T1000 (cell line): ENCODE data around the gene C2CD5.
"Not testable (repeated sequence)": the region's sequence is repeated elsewhere in the genome, so short reads cannot be mapped to it uniquely, and the experiment has no call there.

ENCODE experiments used
- DNase-seq: peaks from one replicate; lab custom pipeline; 2025; ENCODE audit warnings: mixed read lengths; lab: John Stamatoyannopoulos, UW

The C2CD5 gene

GRCh38 chr12:22544038-22544979, at the start of gene C2CD5:
Gene C2CD5 (minus strand): TSS chr12:22544542. CDS start chr12:22544150, 392 bp downstream.
- peak; percentile 95 for DNase-seq

- DNase-seq = no peak
Measured at GRCh38 chr12:22593864-22594263, 49.5 kb upstream of the C2CD5 start.

GRCh38 chr12:22588817-22589216, 44.5 kb upstream of the C2CD5 start:
- DNase-seq = no peak

GRCh38 chr12:22578328-22578727, 34.0 kb upstream of the C2CD5 start:
- DNase-seq = no peak

DNA sequence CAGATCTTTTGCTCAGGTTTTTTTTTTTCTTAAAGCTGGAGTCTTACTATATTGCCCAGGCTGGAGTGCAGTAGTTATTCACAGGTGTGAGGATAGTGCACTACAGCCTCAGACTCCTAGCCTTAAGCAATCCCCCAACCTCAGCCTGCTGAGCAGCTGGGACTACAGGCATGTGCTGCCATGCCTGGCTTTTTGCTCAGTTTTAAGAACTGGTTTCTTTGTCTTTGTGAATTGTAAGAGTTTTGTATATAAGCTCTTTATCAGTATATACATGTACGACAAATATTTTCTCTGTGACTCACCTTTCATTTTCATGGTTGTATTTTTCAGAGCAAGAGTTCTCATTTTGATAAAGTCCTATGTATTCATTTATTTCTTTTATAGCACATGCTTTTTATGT, 33.3 kb upstream of the C2CD5 start:
- DNase-seq = no peak

GRCh38 chr12:22576473-22576872, 32.1 kb upstream of the C2CD5 start:
- no peak for DNase-seq

GRCh38 chr12:22576065-22576464, 31.7 kb upstream of the C2CD5 start:
- DNase-seq = no peak

DNA sequence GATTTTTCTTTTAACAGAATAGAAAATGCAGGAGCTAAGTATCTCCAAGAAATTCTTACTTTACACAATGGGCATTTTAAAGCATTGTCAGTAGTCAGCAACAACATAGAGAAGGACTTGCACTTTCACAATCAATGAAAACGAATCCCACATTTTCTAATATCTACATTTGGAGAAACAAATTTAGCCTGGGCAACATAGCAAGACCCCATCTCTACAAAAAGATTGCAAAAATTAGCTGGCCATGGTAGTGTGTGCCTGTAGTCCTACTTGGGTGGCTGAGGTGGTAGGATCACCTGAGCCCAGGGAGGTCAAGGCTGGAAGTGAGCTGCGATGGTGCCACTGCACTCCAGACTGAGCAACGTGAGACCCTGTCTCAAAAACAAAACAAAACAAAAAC, 30.6 kb upstream of the C2CD5 start:
- DNase-seq = no peak

GRCh38 chr12:22573181-22573580, 28.8 kb upstream of the C2CD5 start:
- no peak for DNase-seq

GRCh38 chr12:22569253-22569652, 24.9 kb upstream of the C2CD5 start:
- no peak for DNase-seq

- DNase-seq = no peak
Measured at GRCh38 chr12:22562036-22563028, 18.0 kb upstream of the C2CD5 start.

GRCh38 chr12:22554750-22555149, 10.4 kb upstream of the C2CD5 start:
- not testable (repeated sequence) for DNase-seq

GRCh38 chr12:22551624-22552023, 7.3 kb upstream of the C2CD5 start:
- DNase-seq = no peak

GRCh38 chr12:22545255-22545654, 913 bp upstream of the C2CD5 start:
- DNase-seq = no peak

DNA sequence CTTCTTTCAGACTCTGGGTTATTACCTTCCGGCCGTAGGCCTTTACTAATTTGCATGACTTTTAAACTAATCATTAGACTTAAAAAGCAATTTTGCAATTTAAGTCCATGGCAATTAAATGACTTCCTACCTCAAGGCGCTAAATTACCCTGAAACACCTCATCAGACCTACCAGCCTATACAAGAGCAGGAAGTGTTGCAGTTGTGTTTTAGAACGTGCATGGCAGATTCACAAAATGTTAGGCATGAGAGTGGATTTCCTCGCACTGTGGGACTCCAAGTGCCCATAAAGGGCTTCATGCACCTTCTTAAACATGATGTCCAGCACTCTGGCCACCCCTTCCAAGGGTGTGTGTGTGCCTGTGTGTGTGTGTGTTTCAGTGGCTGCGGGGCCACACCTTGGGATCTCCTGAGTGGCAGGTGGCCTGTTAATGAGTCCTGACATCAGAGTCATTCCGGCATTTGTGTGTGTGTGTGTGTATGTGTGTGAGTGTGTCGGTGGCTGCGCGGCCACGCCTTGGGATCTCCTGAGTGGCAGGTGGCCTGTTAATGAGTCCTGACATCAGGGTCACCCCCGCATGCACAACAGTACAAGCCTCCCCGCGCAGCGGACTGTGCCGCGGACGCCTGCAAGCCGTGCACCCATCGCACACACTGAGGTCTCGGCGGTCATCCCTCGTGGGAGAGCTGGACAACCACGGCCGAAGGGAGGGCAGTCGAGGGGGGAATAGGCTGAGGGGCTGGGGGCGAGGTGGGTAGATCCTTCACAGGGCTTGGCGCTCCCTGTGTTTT, 900 bp downstream of the C2CD5 start:
- DNase-seq = no peak

DNA sequence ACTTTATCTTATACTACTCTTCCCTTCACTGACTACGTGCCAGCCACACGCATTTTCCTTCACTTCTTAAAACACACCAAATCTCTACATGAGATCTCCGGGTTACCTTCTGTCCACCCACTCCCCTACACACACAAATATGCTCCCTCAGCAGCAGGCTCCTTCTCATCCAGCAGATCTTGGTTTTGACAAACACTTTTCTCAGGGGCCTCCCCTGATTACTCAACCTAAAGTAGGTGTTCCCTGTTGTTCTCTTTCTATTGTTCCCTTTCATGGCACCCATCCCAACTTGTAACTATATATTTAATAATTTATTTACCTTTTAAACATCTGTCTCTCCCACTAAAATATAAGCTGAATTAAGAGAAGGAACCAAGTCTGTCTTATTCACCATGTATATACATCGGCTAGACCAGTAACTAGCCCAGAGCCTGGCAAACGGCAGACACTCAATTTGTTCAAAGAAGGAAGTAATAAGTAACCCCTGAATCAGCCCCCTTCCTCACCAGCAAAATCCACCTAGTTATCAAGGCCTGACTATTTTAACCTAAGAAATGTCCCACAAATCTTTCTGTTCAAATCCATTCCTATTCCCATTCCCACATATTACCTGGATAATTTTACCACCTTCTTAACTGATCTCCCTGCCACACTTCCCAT, 2.7 kb downstream of the C2CD5 start:
- DNase-seq = no peak

GRCh38 chr12:22539055-22539454, 5.3 kb downstream of the C2CD5 start:
- DNase-seq = no peak

DNA sequence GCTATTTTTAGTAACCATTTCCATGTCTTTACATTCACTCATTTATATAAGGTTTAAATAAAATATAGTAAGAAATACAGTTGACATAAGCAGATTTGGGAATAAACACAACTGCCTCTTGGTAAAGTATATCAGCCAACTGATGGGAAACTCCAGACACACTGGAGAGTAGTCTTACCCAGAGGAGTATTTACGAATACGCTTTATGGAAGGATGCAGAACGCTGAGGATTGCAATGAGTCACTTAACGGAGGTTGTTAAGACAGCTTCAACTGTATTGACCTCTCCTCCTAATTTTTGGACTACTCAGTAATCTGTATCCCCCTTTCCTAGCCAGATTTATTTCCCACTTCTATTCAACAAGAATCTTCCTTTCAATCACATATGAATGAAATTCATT, 6.0 kb downstream of the C2CD5 start:
- DNase-seq = no peak

DNA sequence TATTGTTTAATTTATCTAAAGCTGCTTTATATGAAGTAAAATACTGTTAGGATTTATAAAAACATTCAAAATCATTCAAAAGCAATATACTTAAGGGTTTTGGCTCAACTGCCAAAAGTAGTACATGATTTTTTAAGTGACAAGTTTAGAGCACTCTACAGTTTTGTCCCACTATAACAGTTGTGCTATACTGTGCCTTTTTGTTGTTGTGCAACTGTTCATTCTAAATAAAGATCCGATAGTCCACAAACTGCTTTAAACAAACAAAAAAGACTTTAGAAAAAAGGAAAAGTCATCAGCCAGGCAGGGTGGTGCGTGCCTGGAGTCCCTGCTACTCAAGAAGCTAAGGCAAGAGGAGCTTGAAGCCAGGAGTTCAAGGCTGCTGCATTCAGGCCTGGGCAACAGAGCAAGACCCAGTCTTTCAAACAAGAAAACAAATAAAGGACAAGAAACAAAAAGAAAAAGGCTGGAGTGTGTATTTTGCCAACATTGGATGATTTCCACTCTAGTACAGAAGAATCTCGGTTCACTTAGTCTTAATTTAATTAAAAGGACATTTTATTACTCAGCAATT, 7.3 kb downstream of the C2CD5 start:
- no peak for DNase-seq

GRCh38 chr12:22536346-22536945, 7.9 kb downstream of the C2CD5 start:
- DNase-seq = no peak
